ENCODE data around the gene TMEM131. TPM values are rescaled to one million over a fixed set of nuclear protein-coding genes. Genes with fewer than 3 reads are reported as not detected.

Gene TMEM131
- total RNA-seq, 1 experiment from 2014 or later, result 29.6 TPM

DNA sequence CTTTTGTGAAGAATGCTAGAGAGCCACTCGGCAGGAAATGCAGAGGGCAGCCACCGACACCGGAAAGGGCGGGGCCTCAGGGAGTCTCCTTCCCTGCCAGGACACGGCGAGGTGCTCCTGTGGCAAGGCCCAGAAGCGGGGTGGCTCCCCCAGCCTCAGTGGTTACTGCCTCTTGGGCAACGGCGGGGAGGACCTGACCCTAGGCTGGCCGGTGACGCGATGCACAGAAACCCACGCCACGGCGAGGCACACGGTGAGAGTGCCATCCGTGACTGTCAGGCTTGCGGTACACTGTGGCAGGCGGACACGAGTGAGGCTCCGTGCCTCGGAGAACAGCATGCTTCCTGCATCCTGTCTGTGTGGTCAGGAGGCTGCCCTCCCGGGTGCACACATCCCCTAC is 234.6 kb downstream of the TMEM131 start:
- H3K36me3 ChIP-seq (ENCODE audit: low read depth), result peaks cover 13% of the 10 kb centered on the region
- ChIA-PET CTCF (no interaction called here), POLR2A (ENCODE audit: unreplicated experiment) (no interaction called here)
- TF ChIP-seq EZH2 (IDR thresholded peaks at IDR 0.05; ENCODE audit: low read depth), result no peak
- TF ChIP-seq, protein P1, sequence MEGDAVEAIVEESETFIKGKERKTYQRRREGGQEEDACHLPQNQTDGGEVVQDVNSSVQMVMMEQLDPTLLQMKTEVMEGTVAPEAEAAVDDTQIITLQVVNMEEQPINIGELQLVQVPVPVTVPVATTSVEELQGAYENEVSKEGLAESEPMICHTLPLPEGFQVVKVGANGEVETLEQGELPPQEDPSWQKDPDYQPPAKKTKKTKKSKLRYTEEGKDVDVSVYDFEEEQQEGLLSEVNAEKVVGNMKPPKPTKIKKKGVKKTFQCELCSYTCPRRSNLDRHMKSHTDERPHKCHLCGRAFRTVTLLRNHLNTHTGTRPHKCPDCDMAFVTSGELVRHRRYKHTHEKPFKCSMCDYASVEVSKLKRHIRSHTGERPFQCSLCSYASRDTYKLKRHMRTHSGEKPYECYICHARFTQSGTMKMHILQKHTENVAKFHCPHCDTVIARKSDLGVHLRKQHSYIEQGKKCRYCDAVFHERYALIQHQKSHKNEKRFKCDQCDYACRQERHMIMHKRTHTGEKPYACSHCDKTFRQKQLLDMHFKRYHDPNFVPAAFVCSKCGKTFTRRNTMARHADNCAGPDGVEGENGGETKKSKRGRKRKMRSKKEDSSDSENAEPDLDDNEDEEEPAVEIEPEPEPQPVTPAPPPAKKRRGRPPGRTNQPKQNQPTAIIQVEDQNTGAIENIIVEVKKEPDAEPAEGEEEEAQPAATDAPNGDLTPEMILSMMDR (conservative IDR thresholded peaks at IDR 0.05), result no peak
- no peaks in the 10 kb centered on the region for H3K9me3 ChIP-seq (ENCODE audit: insufficient read depth, low read depth)
- no peaks in the 10 kb centered on the region for H3F3A ChIP-seq (ENCODE audit: insufficient read depth, low read depth)
- no peak overlapping the region for H3K27ac ChIP-seq
- no peak overlapping the region for H3K4me2 ChIP-seq
- no peaks in the 10 kb centered on the region for H4K20me1 ChIP-seq (ENCODE audit: insufficient read depth)
- H3K9me2 ChIP-seq (ENCODE audit: insufficient read depth), result no peaks in the 10 kb centered on the region
- no peak for DNase-seq
- H3K79me2 ChIP-seq (ENCODE audit: low read depth), result no peaks in the 10 kb centered on the region
- no TSS peak for BruUV-seq (replicated peaks)
- no peak overlapping the region for H2AFZ ChIP-seq
- H3K27me3 ChIP-seq (ENCODE audit: insufficient read depth, low read depth), result no peaks in the 10 kb centered on the region
- H3K4me3 ChIP-seq, result no peak overlapping the region
- H3K4me1 ChIP-seq (replicated peaks; ENCODE audit: insufficient read depth), result no peaks in the 10 kb centered on the region
- intact Hi-C loops (cut with micrococcal nuclease; ENCODE audit: unreplicated experiment), result no loop called here

DNA sequence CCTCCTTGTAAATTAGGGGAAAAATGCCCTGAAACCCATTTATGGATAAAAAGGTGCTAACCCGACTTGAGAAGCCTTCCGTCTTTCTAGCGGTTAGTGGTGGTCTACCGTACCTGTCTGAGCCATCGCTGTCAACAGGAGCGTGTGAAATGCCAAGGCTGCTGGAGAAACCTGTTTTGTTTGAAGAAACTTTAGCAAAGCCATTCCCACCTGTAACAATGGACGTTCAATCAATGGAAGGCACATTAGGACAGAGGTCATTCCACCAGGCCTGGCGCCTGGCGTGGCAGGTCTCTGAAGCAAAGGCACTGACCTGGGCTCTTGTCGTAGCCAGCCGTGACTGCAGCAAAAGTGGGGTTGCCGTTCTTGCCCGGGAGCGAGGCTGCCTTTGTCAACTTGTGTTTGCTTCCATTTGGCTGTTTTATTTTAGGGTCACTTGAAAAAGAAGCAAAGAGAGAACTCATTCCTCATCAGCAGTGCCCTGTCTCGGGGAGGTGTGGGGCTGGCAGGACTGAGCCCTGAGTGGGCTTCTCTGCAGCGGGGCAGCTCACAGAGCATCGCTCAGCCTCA is 235.2 kb downstream of the TMEM131 start:
- intact Hi-C loops (cut with micrococcal nuclease; ENCODE audit: unreplicated experiment), result no loop called here
- TF ChIP-seq, protein P1 (conservative IDR thresholded peaks at IDR 0.05), result no peak
- no peak for TF ChIP-seq EZH2 (IDR thresholded peaks at IDR 0.05; ENCODE audit: low read depth)
- H3K4me2 ChIP-seq, result no peak overlapping the region
- peaks cover 7% of the 10 kb centered on the region; the same call in 1 of the 2 replicates for H3K36me3 ChIP-seq (ENCODE audit: low read depth)
- H3K9me3 ChIP-seq (ENCODE audit: insufficient read depth, low read depth), result no peaks in the 10 kb centered on the region
- H3F3A ChIP-seq (ENCODE audit: insufficient read depth, low read depth), result no peaks in the 10 kb centered on the region
- no peak for DNase-seq
- ChIA-PET CTCF (no interaction called here), POLR2A (ENCODE audit: unreplicated experiment) (no interaction called here)
- H2AFZ ChIP-seq, result no peak overlapping the region
- H3K9me2 ChIP-seq (ENCODE audit: insufficient read depth), result no peaks in the 10 kb centered on the region
- H3K27ac ChIP-seq, result no peak overlapping the region
- H3K4me3 ChIP-seq, result no peak overlapping the region
- H3K79me2 ChIP-seq (ENCODE audit: low read depth), result no peaks in the 10 kb centered on the region
- no peaks in the 10 kb centered on the region for H3K4me1 ChIP-seq (replicated peaks; ENCODE audit: insufficient read depth)
- BruUV-seq (replicated peaks), result no TSS peak
- H4K20me1 ChIP-seq (ENCODE audit: insufficient read depth), result no peaks in the 10 kb centered on the region
- no peaks in the 10 kb centered on the region for H3K27me3 ChIP-seq (ENCODE audit: insufficient read depth, low read depth)

DNA sequence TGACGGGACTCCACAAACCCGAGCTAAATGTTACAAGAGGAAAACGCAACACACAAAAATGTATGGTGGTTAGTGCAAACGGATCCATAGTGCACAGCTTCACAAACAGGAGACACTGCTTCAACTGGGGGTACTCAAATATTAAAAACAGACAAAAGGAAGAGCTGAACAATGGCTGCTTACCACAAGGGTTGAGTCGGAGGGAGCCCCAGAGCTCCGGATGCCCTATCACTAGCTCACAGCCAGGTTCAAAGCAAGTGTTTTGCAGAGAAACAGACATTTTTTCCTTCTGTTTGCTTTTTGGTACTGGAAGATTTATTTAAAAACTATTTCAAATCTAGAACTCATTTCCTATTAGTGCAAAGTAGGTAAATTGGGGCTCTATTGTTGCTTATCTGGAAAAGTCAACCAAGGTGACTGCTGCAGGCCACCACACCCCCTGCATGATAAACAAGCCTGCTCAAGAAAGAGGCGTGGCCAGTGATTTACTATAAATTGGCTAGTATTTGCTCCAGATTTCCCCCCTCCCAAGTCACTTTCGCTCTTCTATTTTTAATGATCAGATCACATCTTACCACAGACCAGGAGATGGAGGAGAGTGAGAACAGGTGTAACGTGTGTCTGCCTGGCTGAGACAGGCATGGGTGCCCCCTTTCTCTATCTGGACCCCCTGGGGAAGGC is 235.9 kb downstream of the TMEM131 start:
- Histone ChIP-seq H4K20me1 (ENCODE audit: insufficient read depth) (no peaks in the 10 kb centered on the region), H3K27me3 (ENCODE audit: insufficient read depth, low read depth) (no peaks in the 10 kb centered on the region), H3K79me2 (ENCODE audit: low read depth) (no peaks in the 10 kb centered on the region), H3K4me1 (replicated peaks; ENCODE audit: insufficient read depth) (no peaks in the 10 kb centered on the region), H3K4me2 (no peak overlapping the region), H3F3A (ENCODE audit: insufficient read depth, low read depth) (no peaks in the 10 kb centered on the region), H3K4me3 (no peak overlapping the region), H2AFZ (no peak overlapping the region), H3K36me3 (ENCODE audit: low read depth) (peaks cover 7% of the 10 kb centered on the region; the same call in 1 of the 2 replicates), H3K9me3 (ENCODE audit: insufficient read depth, low read depth) (no peaks in the 10 kb centered on the region), H3K9me2 (ENCODE audit: insufficient read depth) (no peaks in the 10 kb centered on the region), H3K27ac (no peak overlapping the region)
- ChIA-PET POLR2A (ENCODE audit: unreplicated experiment) (interaction anchor here (0.6 kb wide), 1 partner anchor 1601 kb away, joined by 11 read pairs; no protein-coding TSS in a partner anchor), CTCF (no interaction called here)
- intact Hi-C loops (cut with micrococcal nuclease; ENCODE audit: unreplicated experiment), result no loop called here
- BruUV-seq (replicated peaks), result no TSS peak
- DNase-seq, result no peak
- TF ChIP-seq, protein P1 (conservative IDR thresholded peaks at IDR 0.05), result no peak
- no peak for TF ChIP-seq EZH2 (IDR thresholded peaks at IDR 0.05; ENCODE audit: low read depth)

Data from PC-9 (cell line).